ENCODE results near the gene APCDD1.
"Not testable (repeated sequence)": the region's sequence is repeated elsewhere in the genome, so short reads cannot be mapped to it uniquely, and the experiment has no call there.

Gene APCDD1

GRCh38 chr18:10504723-10505122 lies 50.3 kb downstream of the APCDD1 start:
- Histone ChIP-seq H2AFZ (ENCODE audit: low read depth, low read length) (no peak overlapping the region), H3K4me2 (ENCODE audit: low read length) (no peak overlapping the region), H3K27me3 (ENCODE audit: low read depth, low read length) (peaks cover 8% of the 10 kb centered on the region; the same call in 1 of the 2 replicates), H3K27ac (ENCODE audit: low read length) (no peak overlapping the region), H3K4me1 (ENCODE audit: low read length) (no peaks in the 10 kb centered on the region), H3K36me3 (replicated peaks; ENCODE audit: low read depth, low read length) (no peaks in the 10 kb centered on the region), H3K9ac (ENCODE audit: low read length) (no peak overlapping the region), H3K4me3 (ENCODE audit: low read length) (no peak overlapping the region), H3K79me2 (ENCODE audit: low read length) (no peaks in the 10 kb centered on the region), H4K20me1 (ENCODE audit: insufficient read depth, low read length) (no peaks in the 10 kb centered on the region), H3K9me3 (ENCODE audit: insufficient read depth, low read length) (no peaks in the 10 kb centered on the region)
- TF ChIP-seq CTCF (IDR thresholded peaks at IDR 0.05; ENCODE audit: low read depth, low read length) (no peak), EZH2phosphoT487 (IDR thresholded peaks at IDR 0.05; ENCODE audit: low read depth) (no peak)

- not testable (repeated sequence) for H3K79me2 ChIP-seq (ENCODE audit: low read length); H3K36me3 ChIP-seq (replicated peaks; ENCODE audit: low read depth, low read length); H3K9ac ChIP-seq (ENCODE audit: low read length)
Observed at GRCh38 chr18:10505892-10506291, 51.5 kb downstream of the APCDD1 start.

GRCh38 chr18:10508591-10508990 lies 54.2 kb downstream of the APCDD1 start:
- Histone ChIP-seq H3K4me1 (ENCODE audit: low read length) (no peaks in the 10 kb centered on the region), H3K9ac (ENCODE audit: low read length) (no peak overlapping the region), H3K36me3 (replicated peaks; ENCODE audit: low read depth, low read length) (no peaks in the 10 kb centered on the region), H3K4me2 (ENCODE audit: low read length) (no peak overlapping the region), H3K27ac (ENCODE audit: low read length) (no peak overlapping the region), H2AFZ (ENCODE audit: low read depth, low read length) (no peak overlapping the region), H3K4me3 (ENCODE audit: low read length) (no peak overlapping the region), H3K27me3 (ENCODE audit: low read depth, low read length) (no peaks in the 10 kb centered on the region), H3K79me2 (ENCODE audit: low read length) (no peaks in the 10 kb centered on the region), H4K20me1 (ENCODE audit: insufficient read depth, low read length) (no peaks in the 10 kb centered on the region), H3K9me3 (ENCODE audit: insufficient read depth, low read length) (no peaks in the 10 kb centered on the region)
- TF ChIP-seq EZH2phosphoT487 (IDR thresholded peaks at IDR 0.05; ENCODE audit: low read depth) (no peak), CTCF (IDR thresholded peaks at IDR 0.05; ENCODE audit: low read depth, low read length) (no peak)

More at GRCh38 chr18:10505892-10506291, 51.5 kb downstream of the APCDD1 start:
- H2AFZ ChIP-seq (ENCODE audit: low read depth, low read length); H3K4me1 ChIP-seq (ENCODE audit: low read length); H3K27ac ChIP-seq (ENCODE audit: low read length); H3K27me3 ChIP-seq (ENCODE audit: low read depth, low read length); H3K4me3 ChIP-seq (ENCODE audit: low read length); H4K20me1 ChIP-seq (ENCODE audit: insufficient read depth, low read length); H3K4me2 ChIP-seq (ENCODE audit: low read length); H3K9me3 ChIP-seq (ENCODE audit: insufficient read depth, low read length): not testable (repeated sequence)

- no peaks in the 10 kb centered on the region for H3K79me2 ChIP-seq (ENCODE audit: low read length)
- no peak overlapping the region for H3K4me3 ChIP-seq (ENCODE audit: low read length)
- no peak overlapping the region for H3K4me2 ChIP-seq (ENCODE audit: low read length)
- no peaks in the 10 kb centered on the region for H4K20me1 ChIP-seq (ENCODE audit: insufficient read depth, low read length)
- TF ChIP-seq EZH2phosphoT487 (IDR thresholded peaks at IDR 0.05; ENCODE audit: low read depth) (no peak), CTCF (IDR thresholded peaks at IDR 0.05; ENCODE audit: low read depth, low read length) (no peak)
- no peak overlapping the region for H3K9ac ChIP-seq (ENCODE audit: low read length)
- H3K27me3 ChIP-seq (ENCODE audit: low read depth, low read length), result peaks cover 10% of the 10 kb centered on the region
- H2AFZ ChIP-seq (ENCODE audit: low read depth, low read length), result no peak overlapping the region
- no peaks in the 10 kb centered on the region for H3K9me3 ChIP-seq (ENCODE audit: insufficient read depth, low read length)
- H3K36me3 ChIP-seq (replicated peaks; ENCODE audit: low read depth, low read length), result no peaks in the 10 kb centered on the region
- H3K27ac ChIP-seq (ENCODE audit: low read length), result no peak overlapping the region
- no peaks in the 10 kb centered on the region for H3K4me1 ChIP-seq (ENCODE audit: low read length)
Observed at GRCh38 chr18:10511236-10511635, 56.8 kb downstream of the APCDD1 start.

- peaks cover 24% of the 10 kb centered on the region for H3K27me3 ChIP-seq (ENCODE audit: low read depth, low read length)
- H2AFZ ChIP-seq (ENCODE audit: low read depth, low read length), result no peak overlapping the region
- no peaks in the 10 kb centered on the region for H4K20me1 ChIP-seq (ENCODE audit: insufficient read depth, low read length)
- H3K36me3 ChIP-seq (replicated peaks; ENCODE audit: low read depth, low read length), result no peaks in the 10 kb centered on the region
- no peak overlapping the region for H3K9ac ChIP-seq (ENCODE audit: low read length)
- TF ChIP-seq EZH2phosphoT487 (IDR thresholded peaks at IDR 0.05; ENCODE audit: low read depth), result no peak
- no peak overlapping the region for H3K4me2 ChIP-seq (ENCODE audit: low read length)
- H3K4me1 ChIP-seq (ENCODE audit: low read length), result no peaks in the 10 kb centered on the region
- no peak overlapping the region for H3K27ac ChIP-seq (ENCODE audit: low read length)
- no peak overlapping the region for H3K4me3 ChIP-seq (ENCODE audit: low read length)
- no peaks in the 10 kb centered on the region for H3K9me3 ChIP-seq (ENCODE audit: insufficient read depth, low read length)
- H3K79me2 ChIP-seq (ENCODE audit: low read length), result no peaks in the 10 kb centered on the region
Observed at GRCh38 chr18:10514082-10514481, 59.6 kb downstream of the APCDD1 start.
